Measurements from ENCODE around the gene LYRM7.
"Not testable (repeated sequence)": the region's sequence is repeated elsewhere in the genome, so short reads cannot be mapped to it uniquely, and the experiment has no call there.

Gene LYRM7

DNA sequence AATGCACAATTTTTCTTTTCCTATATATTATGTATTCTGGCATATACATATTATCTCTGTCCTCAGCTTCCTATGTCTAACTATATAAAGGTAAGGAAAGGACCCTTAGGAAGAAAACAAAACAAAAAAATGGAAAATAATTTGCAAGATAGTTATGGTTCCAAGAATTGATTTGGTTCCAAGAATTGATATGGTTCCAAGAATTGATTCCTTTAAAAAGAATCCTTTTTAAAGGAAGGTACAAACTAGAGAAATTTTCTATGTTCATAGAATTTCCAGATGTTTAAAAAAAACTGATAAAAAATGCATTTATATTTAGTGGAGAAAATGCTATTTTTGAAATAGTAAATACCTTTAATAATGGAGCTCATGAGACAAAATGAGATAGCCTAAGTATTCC lies 12.1 kb downstream of the LYRM7 start:
- no peak for DNase-seq

DNA sequence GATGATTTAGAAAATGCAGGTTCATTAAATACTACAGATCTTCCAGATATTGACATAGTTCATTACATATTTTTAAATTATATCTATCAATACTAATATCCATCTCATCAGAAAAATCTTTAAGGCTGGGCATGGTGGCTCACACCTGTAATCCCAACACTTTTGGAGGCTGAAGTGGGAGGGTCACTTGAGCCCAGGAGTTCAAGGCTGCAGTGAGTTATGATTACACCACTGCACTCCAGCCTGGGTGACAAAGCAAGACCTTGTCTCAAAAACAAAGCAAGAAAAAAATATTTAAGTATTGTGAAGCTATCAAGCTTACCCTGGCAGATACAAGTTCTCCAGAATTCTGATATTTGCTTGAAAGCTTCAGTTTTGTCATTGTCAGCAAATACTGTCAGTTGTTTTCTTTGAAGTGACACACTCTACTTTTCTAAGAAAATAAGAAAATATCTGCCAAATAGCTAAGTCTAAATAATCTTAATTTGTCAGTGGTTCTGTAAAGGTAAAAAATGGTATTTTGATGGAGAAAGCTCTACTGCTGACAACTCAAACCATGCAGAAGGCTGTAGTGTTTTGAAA lies 14.9 kb downstream of the LYRM7 start:
- no peak for DNase-seq

DNA sequence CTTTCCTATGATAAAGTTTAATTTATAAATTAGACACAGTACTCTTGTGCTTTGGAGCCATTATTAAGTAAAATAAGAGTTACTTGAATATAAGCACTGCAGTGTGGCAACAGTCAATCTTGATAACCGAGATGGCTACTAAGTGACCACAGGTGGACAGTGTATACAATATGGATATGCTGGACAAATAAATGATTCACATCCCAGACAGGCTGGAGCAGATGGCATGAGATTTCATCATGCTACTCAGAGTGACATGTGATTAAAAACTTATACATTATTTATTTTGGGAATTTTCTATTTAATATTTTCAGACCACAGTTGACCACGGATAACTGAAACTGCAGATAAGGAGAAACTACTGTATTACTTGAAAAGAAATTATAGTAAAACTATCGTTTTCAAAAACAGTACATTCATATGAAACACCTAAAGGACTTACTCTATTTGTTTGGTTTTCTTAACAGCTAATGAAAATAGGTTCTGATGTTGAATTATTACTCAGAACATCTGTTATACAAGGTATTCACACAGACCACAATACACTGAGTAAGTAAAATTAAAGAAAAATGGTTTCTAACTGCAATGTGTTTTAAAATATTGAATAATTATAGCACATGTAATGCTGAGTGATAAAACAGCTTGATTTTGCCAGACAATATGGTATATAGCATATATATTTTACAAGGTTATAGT lies 16.0 kb downstream of the LYRM7 start:
- DNase-seq, result no peak

DNA sequence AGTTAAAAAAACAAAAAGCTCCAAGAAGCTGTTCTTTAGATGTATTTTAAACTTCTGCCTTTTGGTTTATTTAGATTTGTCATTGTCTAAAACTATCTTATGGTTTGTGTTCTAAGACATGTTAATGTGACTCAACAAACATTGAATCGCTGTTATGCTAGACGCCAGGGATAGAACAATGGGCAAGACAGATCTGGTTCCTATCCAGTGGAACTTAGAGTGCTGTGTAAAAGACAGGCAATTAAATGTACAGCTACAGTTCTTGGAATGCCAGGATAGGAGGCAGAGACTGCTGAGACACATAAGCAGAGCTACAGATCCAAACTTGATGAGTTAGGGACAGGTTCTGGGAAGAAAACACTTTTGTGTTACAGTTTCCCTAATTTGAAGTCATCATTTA lies 22.4 kb downstream of the LYRM7 start:
- no peak for DNase-seq

DNA sequence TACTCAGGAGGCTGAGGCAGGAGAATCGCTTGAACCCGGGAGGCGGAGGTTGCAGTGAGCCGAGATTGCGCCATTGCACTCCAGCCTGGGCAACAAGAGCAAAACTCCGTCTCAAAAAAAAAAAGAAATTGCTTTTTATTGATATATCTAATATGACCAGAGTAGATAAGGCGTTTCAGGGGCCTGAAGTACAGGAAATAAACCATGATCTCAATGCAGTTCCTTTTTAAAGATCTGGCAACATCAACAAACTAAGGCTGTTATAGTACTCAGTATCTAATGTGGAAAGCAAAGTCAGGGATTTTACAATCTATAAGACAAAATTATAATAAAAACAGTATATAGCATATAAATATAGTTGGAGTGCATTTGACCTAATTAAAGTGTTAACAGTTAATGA lies 23.2 kb downstream of the LYRM7 start:
- DNase-seq, result not testable (repeated sequence)

DNA sequence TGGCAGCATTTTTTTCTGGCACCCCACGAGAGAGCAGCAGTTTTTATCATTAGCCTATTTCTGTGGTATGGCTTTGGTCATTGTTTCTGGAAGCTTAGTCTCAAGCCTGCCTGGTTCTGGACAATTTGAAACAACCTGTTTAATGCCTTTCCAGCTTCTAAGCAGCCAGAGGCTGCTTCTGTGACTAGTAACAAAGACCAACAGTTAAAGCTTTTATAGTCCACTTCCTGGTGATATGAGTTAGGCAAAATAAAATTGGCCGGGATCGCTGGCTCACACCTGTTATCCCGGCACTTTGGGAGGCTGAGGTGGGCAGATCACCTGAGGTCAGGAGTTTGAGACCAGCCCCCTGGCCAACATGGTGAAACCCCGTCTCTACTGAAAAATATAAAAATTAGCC lies 24.0 kb downstream of the LYRM7 start:
- DNase-seq, result no peak

DNA sequence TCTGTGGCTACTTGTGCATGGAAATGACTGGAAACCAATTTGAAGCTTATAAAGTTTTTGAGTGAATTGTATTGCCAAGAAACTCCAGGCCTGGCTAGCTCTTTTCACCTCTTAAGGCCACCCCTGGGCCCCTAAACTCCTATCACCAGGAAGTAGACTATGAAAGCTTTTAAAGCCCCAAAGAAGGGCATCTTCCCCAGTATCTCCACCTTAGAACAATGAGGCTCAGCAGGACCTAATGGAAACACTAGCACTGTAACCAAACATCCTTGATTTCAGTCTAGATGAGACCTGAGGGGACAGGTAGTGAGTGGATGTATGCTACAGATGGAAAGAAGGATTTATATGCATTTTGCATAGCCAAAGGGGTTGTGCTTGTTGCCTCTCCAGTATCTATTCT lies 25.0 kb downstream of the LYRM7 start:
- DNase-seq, result no peak

DNA sequence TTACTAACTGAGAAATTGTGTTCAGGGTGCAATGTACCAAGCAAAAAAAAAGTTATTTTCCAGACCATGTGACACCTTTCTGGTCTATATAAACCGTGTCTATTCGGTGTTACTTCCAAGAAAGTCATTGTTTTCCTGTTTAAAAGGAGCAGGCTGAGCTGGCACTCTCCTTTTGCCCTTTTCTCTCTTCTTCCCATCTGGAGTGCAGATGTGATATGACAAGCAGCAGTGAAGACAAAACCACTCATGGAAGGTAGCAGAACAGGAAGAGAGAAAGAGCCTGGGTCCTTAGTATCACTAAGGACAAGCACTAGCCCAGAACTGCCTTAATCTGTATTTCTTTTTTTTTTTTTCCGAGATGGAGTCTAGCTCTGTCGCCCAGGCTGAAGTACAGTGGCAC lies 25.6 kb downstream of the LYRM7 start:
- no peak for DNase-seq

DNA sequence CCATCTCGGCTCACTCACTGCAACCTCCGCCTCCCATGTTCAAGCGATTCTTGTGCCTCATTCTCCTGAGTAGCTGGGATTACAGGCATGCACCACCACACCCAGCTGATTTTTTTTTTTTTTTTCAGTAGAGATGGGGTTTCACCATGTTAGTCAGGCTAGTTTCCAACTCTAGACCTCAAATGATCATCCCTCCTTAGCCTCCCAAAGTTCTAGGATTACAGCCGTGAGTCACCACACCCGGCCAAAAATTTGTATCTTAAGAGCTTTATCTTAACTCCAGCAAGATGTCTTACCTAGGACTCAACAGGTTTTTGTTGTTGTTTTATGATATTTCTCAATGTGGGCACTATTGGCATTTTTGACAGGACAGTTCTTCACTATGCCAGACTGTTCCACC lies 27.9 kb downstream of the LYRM7 start:
- DNase-seq, result no peak

DNA sequence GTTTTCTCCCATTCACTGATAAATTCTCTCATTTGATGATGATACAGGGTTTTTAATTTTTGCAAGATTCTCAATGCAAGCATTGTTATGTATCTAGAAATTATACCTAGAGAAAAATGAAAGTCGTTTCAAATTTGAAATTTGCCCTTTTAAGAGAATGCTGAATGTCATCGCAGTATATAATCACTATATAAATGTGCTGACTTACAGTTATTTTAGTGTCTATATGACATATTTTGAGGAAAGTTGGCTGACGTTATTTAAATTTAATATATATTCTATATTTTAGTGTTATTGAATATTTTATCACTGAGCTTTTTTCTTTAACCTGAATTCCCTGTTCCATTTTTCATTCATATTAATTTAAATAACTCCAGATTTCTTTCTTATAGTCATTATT lies 29.8 kb downstream of the LYRM7 start:
- DNase-seq, result no peak

DNA sequence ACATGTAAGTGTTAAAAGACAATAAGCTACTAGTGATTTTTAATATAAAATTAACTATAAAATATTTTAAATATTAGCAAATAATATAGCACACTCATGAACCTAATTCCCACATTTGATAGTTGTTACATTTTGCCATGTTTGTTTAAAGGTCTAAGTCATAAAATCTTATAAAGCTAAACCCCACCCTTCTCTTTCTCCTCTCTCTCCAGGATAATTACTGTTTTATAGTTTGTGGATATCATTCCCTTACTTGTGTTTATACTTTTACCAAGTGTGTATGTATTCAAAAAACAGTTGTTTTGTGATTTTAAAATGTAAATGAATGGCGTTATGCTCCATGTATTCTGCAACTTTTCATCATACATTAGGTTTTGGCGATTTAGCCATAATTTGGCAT lies 34.2 kb downstream of the LYRM7 start:
- no peak for DNase-seq

DNA sequence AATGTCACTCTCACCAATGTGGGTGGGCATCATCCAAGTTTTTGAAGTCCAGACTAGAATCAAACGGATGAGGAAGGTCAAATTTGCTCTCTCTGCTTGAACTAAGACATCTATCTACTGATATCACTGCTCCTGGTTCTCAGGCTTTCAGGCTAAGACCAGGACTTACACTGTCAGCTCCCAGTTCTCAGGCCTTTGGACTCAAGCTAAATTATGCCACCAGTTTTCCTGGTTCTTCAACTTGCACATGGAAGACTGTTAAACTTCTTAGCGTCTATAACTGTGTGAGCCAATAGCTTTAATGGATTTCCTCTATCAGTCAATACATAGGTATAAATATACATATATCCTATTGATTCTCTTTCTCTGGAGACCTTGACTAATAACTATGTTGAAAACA lies 35.3 kb downstream of the LYRM7 start:
- DNase-seq, result no peak

DNA sequence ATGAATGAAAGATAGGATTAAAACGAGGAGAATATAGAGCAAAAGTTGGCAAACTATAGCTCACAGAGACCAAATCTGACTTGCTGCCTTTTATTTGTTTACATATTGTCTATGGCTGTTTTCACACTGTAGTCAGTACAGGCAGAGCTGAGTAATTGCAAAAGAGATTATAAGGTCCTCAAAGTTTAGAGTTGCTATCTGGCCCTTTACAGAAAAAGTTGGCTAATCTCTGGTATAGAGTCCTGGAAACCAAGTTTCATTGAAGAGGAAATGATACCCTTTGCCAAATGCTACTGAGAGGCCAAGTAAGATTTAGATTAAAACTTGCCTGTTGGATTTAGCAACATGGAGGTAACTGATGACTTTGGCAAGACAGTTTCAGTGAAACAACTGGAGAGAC lies 36.0 kb downstream of the LYRM7 start:
- DNase-seq, result no peak

DNA sequence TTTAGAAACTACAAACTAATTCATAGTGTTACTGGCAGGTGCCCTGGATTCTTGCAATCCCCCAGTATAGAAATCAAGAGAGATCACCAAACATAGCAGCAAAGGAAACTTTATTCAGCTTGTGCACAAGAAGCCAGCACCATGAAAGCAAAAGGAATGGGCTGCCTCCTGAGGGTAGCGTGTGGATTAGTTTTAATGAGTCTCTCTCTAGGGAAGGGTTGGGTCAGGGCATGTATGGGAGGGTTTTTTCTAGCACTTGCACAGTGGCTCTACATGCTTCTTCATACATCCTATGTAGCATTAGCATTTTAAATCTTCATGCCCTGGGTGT lies 38.4 kb downstream of the LYRM7 start:
- no peak for DNase-seq

DNA sequence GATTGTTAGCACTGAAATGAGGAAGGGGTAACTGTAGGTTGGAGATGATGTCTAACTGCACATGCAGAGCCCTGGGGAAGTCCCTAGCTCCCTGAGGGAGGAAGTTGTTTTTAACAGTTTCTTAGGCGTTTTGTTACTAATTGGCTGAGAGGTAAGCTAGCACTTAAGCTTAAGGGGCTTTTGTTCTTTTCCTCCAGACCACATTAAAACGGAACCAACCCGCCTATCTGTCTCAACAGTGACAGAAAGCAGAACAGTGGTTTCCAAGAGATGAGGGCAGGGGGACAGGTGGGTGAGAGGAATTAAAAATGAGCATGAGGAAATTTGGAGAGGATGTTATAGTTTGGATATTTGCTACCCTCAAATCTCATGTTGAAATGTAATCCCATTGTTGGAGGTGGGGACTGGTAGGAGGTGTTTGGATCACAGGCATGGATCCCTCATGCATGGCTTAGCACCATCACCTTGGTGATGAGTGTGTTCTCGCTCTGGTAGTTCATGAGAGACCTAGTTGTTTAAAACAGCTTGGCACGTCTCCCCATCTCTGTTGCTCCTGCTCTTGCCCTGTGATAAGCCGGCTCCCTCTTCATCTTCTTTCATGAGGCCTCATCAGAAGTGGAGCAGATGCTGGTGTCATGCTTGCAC lies 38.9 kb downstream of the LYRM7 start:
- DNase-seq, result peak; percentile 64

DNA sequence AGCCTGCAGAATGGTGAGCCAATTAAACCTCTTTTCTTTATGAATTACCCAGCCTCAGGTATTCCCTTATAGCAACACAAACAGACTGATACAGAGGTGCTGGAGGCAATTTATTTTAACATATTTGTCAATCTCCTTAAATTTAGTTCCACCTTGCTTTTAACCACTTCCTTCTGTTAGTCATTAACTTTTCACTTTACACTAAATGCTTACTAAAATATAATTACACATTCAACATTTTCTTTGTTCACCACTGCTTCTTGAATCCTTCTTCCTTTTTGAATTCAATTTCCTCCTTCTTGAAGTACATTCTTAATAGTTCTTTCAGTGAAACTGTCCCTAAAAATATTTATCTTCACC lies 39.4 kb downstream of the LYRM7 start:
- DNase-seq, result no peak

DNA sequence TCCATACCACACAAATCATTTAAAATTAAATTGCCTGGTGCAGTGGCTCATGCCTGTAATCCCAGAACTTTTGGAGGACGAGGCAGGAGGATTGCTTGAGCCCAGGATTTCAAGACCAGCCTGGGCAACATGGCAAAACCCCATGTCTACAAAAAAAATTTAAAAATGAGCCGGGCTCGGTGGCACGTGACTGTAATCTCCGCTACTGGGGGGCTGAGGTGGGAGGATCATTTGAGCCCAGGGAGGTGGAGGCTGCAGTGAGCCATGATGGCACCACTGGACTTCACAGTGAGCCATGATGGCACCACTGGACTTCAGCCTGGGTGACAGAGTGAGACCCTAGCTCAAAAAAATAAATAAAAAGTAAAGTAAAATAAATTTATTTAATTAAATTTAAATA lies 40.9 kb downstream of the LYRM7 start:
- no peak for DNase-seq

DNA sequence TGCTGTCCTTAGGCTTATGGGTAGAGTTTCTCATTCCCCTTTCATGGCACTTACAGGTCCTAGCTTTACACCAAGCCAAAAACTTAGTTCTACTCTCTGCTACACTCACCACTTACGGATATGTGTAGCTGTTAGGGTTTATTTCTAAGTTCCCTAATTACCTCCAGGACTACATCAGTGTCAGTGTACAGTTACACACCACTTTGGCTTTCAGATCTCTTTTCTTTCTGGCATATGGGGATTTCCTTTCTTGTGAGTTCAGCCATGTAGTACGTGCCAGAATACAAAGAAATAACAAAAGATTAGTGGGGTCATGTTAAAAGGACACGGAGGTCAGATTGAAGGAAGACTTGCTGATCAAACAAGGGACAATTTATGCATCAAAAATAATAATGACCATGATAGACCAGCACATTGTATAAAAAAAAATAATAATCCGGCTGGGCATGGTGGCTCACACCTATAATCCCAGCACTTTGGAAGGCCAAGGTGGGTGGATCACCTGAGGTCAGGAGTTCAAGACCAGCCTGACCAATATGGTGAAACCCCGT lies 41.8 kb downstream of the LYRM7 start:
- DNase-seq, result no peak

DNA sequence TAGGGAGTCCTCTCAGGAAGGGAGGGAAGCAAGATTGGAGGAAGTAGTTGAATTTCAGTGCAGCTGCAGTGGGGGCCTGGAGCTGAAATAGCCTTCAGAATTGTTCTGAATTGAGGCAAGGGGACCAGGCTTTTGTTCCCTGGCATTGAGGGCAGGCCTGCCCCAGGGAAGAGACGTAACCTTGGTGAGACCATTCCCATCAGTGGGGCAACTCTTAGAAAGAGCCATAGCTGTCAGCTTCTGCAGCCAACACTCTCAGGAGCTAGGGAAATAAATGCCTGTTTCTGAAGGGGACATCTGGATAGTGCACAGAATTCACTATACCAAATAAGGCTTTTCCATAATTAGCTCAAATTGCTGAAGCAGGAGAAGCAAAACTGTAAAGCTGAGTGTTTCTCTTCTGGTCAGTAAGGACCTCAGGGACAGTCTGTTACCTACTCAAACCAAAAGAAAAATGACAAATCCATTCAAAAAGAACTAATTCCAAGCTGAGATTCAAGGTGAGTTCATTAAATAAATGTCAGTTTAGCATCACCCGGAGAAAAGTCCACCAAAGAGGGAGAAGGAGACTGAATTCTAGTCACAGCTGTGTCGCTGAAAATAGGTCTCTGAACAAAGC lies 44.0 kb downstream of the LYRM7 start:
- no peak for DNase-seq

DNA sequence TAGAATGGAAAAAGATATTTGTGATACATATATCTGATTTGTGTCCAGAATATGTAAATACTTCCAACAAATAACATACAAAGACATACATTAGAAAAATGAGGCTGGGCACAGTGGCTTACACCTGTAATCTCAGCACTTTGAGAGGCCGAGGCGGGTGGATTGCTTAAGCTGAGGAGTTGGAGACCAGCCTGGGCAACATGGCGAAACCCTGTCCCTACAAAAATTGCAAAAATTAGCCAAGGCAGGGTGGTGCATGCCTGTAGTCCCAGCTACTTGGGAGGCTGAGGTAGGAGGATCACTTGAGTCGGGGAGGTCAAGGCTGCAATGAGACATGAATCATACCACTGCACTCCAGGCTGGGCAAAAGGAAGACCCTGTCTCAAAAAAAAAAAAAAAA lies 47.0 kb downstream of the LYRM7 start:
- no peak for DNase-seq

DNA sequence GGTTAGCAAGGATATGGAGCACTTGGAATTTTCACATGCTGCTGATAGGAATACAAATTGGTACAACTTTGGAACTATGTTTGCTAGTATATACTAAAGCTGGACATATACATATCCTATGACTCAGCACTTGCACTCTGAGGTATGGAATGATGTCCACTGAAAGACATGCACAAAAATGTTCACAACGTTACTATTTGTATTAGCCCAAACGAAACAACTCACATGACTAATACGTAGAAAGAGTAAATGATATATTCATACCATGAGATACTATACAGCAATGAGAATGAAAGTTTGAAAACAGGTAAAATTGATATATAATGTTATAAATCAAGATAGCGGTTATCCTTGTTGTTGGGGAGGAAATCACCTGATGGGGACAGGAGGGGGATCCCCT lies 47.6 kb downstream of the LYRM7 start:
- no peak for DNase-seq

DNA sequence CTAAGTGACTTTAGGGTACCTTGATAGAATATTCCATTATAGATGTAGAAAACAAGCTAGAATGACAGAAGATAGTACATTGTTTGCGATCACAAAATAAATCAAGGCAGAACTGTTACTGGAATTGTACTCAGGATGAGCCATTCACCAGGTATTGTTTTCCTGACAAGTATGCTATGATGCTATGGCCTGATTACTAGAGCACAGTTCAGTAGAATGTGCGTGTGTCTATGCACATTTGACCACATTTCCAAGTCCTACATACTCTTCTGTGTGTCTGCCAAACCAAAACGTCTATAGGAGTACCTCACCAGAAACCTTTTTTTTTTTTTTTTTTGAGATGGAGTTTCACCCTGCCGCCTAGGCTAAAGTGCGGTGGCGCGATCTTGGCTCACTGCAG lies 49.8 kb downstream of the LYRM7 start:
- no peak for DNase-seq

DNA sequence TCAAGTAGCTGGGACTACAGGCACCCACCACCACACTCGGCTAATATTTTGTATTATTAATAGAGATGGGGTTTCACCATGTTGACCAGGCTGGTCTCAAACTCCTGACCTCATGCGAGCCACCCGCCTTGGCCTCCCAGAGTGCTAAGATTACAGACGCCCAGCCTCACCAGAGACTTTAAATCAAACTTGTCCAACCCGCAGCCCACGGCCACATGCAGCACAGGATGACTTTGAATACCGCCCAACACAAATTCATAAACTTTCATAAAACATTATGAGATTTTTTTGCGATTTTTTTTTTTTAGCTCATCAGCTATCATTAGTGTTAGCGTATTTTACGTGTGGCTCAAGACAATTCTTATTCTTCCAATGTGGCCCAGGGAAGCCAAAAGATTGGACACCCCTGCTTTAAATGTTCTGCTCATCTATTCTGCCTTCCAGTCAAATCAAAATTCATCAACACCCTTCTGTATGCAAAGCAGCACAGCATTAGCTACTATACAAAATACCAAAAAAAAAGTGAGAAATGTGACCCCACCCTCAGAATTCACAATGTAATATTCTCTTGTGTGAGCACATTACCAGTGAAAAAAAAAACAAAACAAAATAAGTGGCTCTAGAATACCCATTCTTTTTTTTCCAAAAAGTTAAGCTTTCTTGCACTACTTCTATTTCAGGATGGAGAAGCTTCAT lies 50.4 kb downstream of the LYRM7 start:
- DNase-seq, result no peak

DNA sequence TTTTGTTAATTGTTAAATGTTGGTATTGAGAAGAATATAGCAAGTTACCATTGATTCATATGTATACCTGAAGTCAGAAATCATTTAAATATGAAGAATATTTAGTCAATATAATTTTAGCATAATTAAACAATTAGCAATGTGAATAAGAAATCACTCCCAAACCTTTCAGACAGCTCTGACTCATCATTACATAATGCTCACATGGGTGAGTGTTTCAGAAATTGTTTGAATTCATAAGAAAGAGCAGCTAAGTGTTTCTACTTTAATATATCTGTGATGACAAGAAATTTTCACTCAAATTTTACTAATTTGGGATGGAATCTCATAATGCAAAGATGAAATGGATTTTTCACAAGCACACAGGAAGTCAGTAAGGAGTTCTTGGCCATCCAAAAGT lies 51.1 kb downstream of the LYRM7 start:
- no peak for DNase-seq
